Hepatocyte (in vitro differentiated cells): ENCODE results near the gene NXPE1. TPM values are rescaled to one million over a fixed set of nuclear protein-coding genes. Genes with fewer than 3 reads are reported as not detected.

Experiments used
- polyA plus RNA-seq: library from polyadenylated mRNA; unstranded; fragments of >200 nt; fragmentation: Nextera tagmentation; extraction: Ambion mirVana; gene quantifications from 2 replicates; pipeline ENCODE4 v1.2.1, GENCODE V29; 2016
- small RNA-seq: library from RNA; depleted of rRNA; stranded (forward); fragments of <200 nt; gene quantifications from one replicate; pipeline ENCODE3, GENCODE V24; 2014
- total RNA-seq: library from RNA; depleted of rRNA; stranded (reverse); fragments of >200 nt; gene quantifications from 2 replicates; pipeline ENCODE4 v1.2.3, GENCODE V29; 2014

Gene NXPE1
- total and polyA plus RNA-seq, 2 experiments from 2014 or later: 0.90 TPM; not detected in 1

Small RNA genes lying within 50 kb of the gene (small RNA-seq; reads per million reads assigned to genes)
- not detected for gene RF01210

Other genes starting within 250 kb of the NXPE1 start
- 8.1 and 9.4 TPM in 2 replicates for gene C11orf71, start 159.4 kb downstream of the NXPE1 start, total RNA-seq
- gene C11orf71, start 159.4 kb downstream of the NXPE1 start, polyA plus RNA-seq: 6.4 and 10.2 TPM in 2 replicates
- gene RBM7, start 159.2 kb downstream of the NXPE1 start, total RNA-seq: 49.2 and 53.8 TPM in 2 replicates
- 36.2 and 38.2 TPM in 2 replicates for gene RBM7, start 159.2 kb downstream of the NXPE1 start, polyA plus RNA-seq
- gene REXO2, start 120.4 kb downstream of the NXPE1 start, total RNA-seq: 84.4 and 124 TPM in 2 replicates
- gene REXO2, start 120.4 kb downstream of the NXPE1 start, polyA plus RNA-seq: 160 and 187 TPM in 2 replicates
- gene NXPE4, start 35.9 kb upstream of the NXPE1 start, total RNA-seq: 0.10 TPM in 1 of 2 replicates, not detected in the other
- gene NXPE4, start 35.9 kb upstream of the NXPE1 start, polyA plus RNA-seq: 0.57 and 1.1 TPM in 2 replicates
- 0.07 and 0.52 TPM in 2 replicates for gene NXPE2, start 118.6 kb upstream of the NXPE1 start, total RNA-seq
- gene NXPE2, start 118.6 kb upstream of the NXPE1 start, polyA plus RNA-seq: not detected in 2 replicates